Amniotic epithelial cell (primary cell): ENCODE data around the gene PID1.

ENCODE experiments used
- DNase-seq: peaks from one replicate; pipeline ENCODE4 v3.0.0-alpha.2; 2010; ENCODE audit warnings: low read depth

PID1 gene

GRCh38 chr2:229164545-229165249 lies 106.4 kb downstream of the PID1 start:
- DNase-seq: peak; percentile 49

GRCh38 chr2:229163893-229164292 lies 107.2 kb downstream of the PID1 start:
- DNase-seq: no peak

- DNase-seq: no peak
Observed at GRCh38 chr2:229162015-229162414, 109.1 kb downstream of the PID1 start.

- no peak for DNase-seq
Observed at GRCh38 chr2:229160984-229161383, 110.1 kb downstream of the PID1 start.

- DNase-seq: peak; percentile 40
Observed at GRCh38 chr2:229160180-229160579, 110.9 kb downstream of the PID1 start.

- no peak for DNase-seq
Observed at GRCh38 chr2:229159405-229159804, 111.7 kb downstream of the PID1 start.

- peak; percentile 88 for DNase-seq
Observed at GRCh38 chr2:229154381-229154780, 116.7 kb downstream of the PID1 start.

- DNase-seq: no peak
Observed at GRCh38 chr2:229153951-229154350, 117.1 kb downstream of the PID1 start.

- no peak for DNase-seq
Observed at GRCh38 chr2:229153267-229153666, 117.8 kb downstream of the PID1 start.

GRCh38 chr2:229152674-229153073 lies 118.4 kb downstream of the PID1 start:
- no peak for DNase-seq

GRCh38 chr2:229150317-229150716 lies 120.8 kb downstream of the PID1 start:
- no peak for DNase-seq

GRCh38 chr2:229141424-229142025 lies 129.6 kb downstream of the PID1 start:
- peak; percentile 64 for DNase-seq

- no peak for DNase-seq
Observed at GRCh38 chr2:229137639-229138038, 133.4 kb downstream of the PID1 start.

- DNase-seq: no peak
Observed at GRCh38 chr2:229137066-229137465, 134.0 kb downstream of the PID1 start.

- DNase-seq: peak; percentile 71
Observed at GRCh38 chr2:229133155-229133772, 137.8 kb downstream of the PID1 start.

GRCh38 chr2:229132236-229132635 lies 138.9 kb downstream of the PID1 start:
- DNase-seq: no peak

- peak; percentile 93 for DNase-seq
Observed at GRCh38 chr2:229130522-229130921, 140.6 kb downstream of the PID1 start.

- DNase-seq: peak; percentile 81
Observed at GRCh38 chr2:229129738-229130371, 141.2 kb downstream of the PID1 start.

- no peak for DNase-seq
Observed at GRCh38 chr2:229127471-229127870, 143.6 kb downstream of the PID1 start.

- DNase-seq: no peak
Observed at GRCh38 chr2:229126066-229126465, 145.0 kb downstream of the PID1 start.

GRCh38 chr2:229124136-229124535 lies 147.0 kb downstream of the PID1 start:
- peak; percentile 19 for DNase-seq

GRCh38 chr2:229118927-229119326 lies 152.2 kb downstream of the PID1 start:
- no peak for DNase-seq

- peak; percentile 99 for DNase-seq
Observed at GRCh38 chr2:229118336-229118735, 152.8 kb downstream of the PID1 start.
